Neuron (in vitro differentiated cells): ENCODE results near the gene SEPTIN8.

Experiments used
- H2AFZ ChIP-seq: one replicate; pipeline ENCODE4 v1.6.1; 2013; ENCODE audit warnings: low read depth, mild to moderate bottlenecking, inconsistent platforms, low read length, moderate library complexity
- H3K27me3 ChIP-seq: one replicate; pipeline ENCODE4 v1.6.1; 2013; ENCODE audit warnings: low read length; ENCODE audit not compliant: insufficient read depth
- H3K36me3 ChIP-seq: one replicate; pipeline ENCODE4 v1.6.1; 2013; ENCODE audit warnings: low read length; ENCODE audit not compliant: insufficient read depth
- H3K4me1 ChIP-seq: one replicate; pipeline ENCODE4 v1.6.1; 2013; ENCODE audit warnings: low read length; ENCODE audit not compliant: insufficient read depth
- H3K4me3 ChIP-seq: 2 replicates; pipeline ENCODE4 v1.5.1; 2013; ENCODE audit warnings: mild to moderate bottlenecking, low read length, moderate library complexity
- H3K9me3 ChIP-seq: one replicate; pipeline ENCODE4 v1.6.1; 2013; ENCODE audit warnings: low read length

Gene SEPTIN8

GRCh38 chr5:132817011-132817410, 40.0 kb upstream of the SEPTIN8 start:
- Histone ChIP-seq H2AFZ (no peak overlapping the region), H3K4me3 (no peak overlapping the region), H3K4me1 (peaks cover 17% of the 10 kb centered on the region), H3K36me3 (no peaks in the 10 kb centered on the region), H3K27me3 (peaks cover 50% of the 10 kb centered on the region), H3K9me3 (peaks cover 8% of the 10 kb centered on the region)

DNA sequence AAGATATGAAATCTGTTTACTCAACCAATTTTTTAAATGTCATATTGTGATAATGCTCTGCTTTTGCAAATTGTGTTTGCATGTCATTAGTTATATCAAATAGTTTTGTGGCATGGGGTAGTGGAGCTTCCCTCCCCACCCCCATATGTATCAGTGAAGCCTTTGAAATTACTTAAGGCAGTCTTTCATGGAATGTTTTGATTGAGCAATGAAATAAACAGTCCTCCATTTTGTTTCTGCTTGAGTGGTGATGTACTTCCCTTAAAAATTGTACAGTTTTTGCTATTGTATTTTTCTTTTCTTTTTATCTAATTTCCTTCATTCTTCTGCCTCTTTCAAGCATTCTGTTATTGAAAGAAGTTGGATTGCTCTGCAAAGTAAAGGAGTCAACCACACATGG, 39.5 kb upstream of the SEPTIN8 start:
- Histone ChIP-seq H2AFZ (no peak overlapping the region), H3K9me3 (peaks cover 8% of the 10 kb centered on the region), H3K27me3 (peaks cover 55% of the 10 kb centered on the region), H3K36me3 (no peaks in the 10 kb centered on the region), H3K4me1 (peaks cover 17% of the 10 kb centered on the region), H3K4me3 (no peak overlapping the region)

DNA sequence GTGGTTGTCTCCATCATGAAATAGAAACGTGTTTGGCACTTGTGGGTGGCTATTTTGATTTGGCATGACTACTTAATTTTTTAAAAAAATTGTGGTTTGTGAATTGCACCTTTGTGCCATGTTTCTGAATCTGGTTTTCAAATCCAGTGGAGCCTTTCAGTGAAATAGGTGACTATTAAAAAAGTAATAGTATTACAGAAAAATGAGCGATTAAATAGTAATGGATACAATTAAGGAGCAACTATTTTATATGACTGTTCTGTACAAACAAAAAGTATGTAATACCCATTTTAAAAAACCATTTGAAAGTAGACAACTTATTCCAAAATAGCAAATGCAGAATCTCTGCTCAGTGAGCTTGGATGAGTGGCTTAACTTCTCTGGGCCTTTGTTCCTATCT, 39.0 kb upstream of the SEPTIN8 start:
- H2AFZ ChIP-seq: no peak overlapping the region
- no peak overlapping the region for H3K4me3 ChIP-seq
- peaks cover 16% of the 10 kb centered on the region for H3K4me1 ChIP-seq
- H3K9me3 ChIP-seq: peaks cover 8% of the 10 kb centered on the region
- H3K27me3 ChIP-seq: peaks cover 60% of the 10 kb centered on the region
- no peaks in the 10 kb centered on the region for H3K36me3 ChIP-seq

DNA sequence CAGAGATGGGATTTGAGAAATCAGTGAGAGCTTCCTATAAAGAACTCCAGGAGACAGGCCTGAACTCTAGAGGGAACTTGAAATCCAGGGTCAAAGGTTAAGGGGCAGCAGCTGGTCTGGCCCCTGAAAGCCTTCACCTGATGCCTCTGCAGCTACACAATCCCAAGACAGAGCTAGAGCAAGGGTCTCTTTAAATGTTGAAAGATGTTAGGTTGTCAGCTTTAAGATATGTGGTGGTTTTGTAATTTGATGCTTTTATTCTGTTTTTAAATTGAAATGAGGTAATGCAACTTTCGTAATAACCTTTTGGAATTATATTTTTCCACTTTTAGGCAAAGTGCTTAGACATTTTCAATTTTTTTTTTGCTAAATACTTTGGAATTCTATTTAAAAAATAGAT, 38.4 kb upstream of the SEPTIN8 start:
- H3K27me3 ChIP-seq: peaks cover 64% of the 10 kb centered on the region
- H3K36me3 ChIP-seq: no peaks in the 10 kb centered on the region
- H2AFZ ChIP-seq: no peak overlapping the region
- peaks cover 8% of the 10 kb centered on the region for H3K9me3 ChIP-seq
- peaks cover 10% of the 10 kb centered on the region for H3K4me1 ChIP-seq
- H3K4me3 ChIP-seq: no peak overlapping the region

DNA sequence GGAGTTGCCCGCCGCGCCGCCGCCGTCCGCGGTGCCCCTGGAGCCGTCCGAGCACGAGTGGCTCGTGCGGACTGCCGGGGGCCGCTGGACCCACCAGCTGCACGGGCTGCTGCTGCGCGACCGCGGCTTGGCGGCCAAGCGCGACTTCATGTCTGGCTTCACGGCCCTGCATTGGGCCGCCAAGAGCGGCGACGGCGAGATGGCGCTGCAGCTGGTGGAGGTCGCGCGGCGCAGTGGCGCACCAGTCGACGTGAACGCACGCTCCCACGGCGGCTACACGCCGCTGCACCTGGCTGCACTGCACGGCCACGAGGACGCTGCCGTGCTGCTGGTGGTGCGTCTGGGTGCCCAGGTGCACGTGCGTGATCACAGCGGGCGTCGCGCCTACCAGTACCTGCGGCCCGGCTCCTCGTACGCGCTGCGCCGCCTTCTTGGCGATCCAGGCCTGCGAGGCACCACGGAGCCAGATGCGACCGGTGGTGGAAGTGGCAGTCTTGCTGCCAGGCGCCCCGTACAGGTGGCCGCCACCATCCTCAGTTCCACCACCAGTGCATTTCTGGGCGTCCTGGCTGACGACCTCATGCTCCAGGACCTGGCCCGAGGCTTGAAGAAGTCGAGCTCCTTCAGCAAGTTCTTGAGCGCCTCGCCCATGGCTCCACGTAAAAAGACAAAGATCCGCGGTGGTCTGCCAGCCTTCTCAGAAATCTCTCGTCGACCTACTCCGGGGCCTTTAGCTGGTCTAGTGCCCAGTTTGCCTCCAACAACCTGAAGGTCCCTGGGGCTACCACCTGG, 37.7 kb upstream of the SEPTIN8 start:
- Histone ChIP-seq H3K27me3 (peaks cover 64% of the 10 kb centered on the region), H2AFZ (no peak overlapping the region), H3K36me3 (no peaks in the 10 kb centered on the region), H3K4me3 (no peak overlapping the region), H3K4me1 (peaks cover 7% of the 10 kb centered on the region), H3K9me3 (peaks cover 8% of the 10 kb centered on the region)

GRCh38 chr5:132813599-132814502, 36.8 kb upstream of the SEPTIN8 start:
- peak overlapping the region; percentile 54 for H2AFZ ChIP-seq
- peaks cover 71% of the 10 kb centered on the region for H3K27me3 ChIP-seq
- peaks cover 8% of the 10 kb centered on the region for H3K9me3 ChIP-seq
- H3K4me3 ChIP-seq: no peak overlapping the region
- H3K4me1 ChIP-seq: peaks cover 7% of the 10 kb centered on the region
- no peaks in the 10 kb centered on the region for H3K36me3 ChIP-seq

DNA sequence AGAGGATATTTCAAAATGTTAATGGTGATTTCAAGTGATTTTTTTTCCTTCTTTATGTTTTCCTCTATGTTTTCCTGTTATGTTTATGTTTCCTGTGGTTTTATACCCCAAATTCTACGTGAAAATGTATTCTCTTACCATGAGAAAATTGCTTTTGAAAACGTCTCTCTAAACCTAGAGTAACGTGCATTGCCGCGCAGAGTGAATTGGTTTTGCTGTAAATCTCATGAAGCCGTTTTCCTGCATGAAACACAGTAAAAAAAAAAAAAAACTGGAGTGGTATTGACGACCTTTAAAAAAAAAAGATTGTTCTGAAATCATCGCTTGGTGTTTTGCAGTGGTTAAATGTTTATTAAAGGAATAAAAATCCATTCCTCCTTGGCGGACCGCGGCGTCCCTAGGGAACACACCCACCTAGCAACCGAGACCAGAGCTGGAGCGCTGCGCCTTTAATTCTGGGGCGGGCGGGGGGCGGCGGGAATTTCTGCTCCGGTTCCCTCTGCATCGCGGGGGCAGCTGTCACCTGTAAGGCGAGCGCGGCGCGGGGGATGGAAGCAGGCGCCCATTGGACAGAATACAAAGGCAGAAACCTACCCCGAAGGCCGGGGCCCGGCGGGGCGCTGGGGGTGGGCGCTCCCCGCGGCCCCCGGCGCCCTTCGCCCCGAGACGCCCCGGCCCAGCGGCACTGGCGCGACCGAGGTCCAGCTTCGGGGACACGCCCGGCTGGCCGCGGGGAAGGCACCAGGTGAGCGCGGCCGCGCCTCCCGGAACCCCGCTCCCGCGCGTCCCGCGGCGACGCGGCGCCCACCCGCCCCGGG, 36.0 kb upstream of the SEPTIN8 start, which contains the start of gene SOWAHA:
TSS of gene SOWAHA (plus strand) at position 522 of the 818 bp plus-strand sequence. CDS start 320 bp downstream, outside the sequence.
- Histone ChIP-seq H3K27me3 (peaks cover 71% of the 10 kb centered on the region), H3K4me3 (no peak within 1 kb of the TSS), H2AFZ (peak within 1 kb of the TSS; percentile 54), H3K4me1 (peaks cover 7% of the 10 kb centered on the region), H3K36me3 (no peaks in the 10 kb centered on the region), H3K9me3 (peaks cover 8% of the 10 kb centered on the region)

DNA sequence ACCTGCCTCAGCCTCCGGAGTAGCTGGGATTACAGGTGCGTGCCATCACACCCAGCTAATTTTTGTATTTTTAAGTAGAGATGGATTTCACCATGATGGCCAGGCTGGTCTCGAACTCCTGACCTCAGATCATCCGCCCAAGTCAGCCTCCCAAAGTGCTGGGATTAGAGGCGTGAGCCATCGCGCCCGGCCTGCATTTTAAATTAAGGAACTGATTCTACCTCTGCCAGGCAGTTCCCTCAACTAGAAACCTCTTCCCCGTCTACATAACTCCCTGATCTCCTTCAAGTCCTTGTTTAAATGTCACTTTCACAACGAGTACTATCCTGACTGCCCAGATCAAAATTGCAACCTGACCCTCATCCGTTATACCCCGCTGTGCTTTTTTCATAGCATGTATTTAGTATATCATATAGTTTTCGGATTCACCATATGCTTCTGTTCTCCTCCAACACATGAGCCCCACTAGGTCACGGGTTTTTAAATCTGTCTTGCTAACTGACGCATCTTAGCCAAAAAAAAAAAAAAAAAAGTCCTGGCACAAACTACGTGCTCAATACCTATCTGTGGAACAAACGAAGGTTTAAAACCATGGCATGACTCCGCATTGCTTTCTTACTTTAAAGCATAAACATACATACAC, 35.2 kb upstream of the SEPTIN8 start:
- Histone ChIP-seq H3K4me1 (peaks cover 7% of the 10 kb centered on the region), H3K4me3 (no peak overlapping the region), H3K27me3 (peaks cover 65% of the 10 kb centered on the region), H3K9me3 (peaks cover 8% of the 10 kb centered on the region), H3K36me3 (no peaks in the 10 kb centered on the region), H2AFZ (no peak overlapping the region)

DNA sequence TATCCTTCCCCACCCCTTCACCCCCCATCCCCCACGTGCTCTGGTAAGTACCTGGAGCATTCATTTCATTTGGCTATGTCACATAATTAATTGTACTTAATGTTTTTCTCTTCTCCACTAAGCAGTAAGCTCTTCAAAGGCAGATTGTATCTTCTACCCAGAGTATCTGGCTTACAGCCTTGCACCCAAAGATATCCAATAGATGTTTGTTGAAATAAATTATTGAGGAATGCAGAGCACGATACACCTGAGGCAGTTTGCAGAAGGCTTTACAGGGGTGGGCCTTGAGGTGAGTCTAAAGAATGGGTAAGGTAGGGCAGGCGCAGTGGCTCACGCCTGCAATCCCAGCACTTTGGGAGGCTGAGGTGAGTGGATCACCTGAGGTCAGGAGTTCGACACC, 33.6 kb upstream of the SEPTIN8 start:
- Histone ChIP-seq H3K4me1 (peaks cover 11% of the 10 kb centered on the region), H3K36me3 (no peaks in the 10 kb centered on the region), H3K4me3 (no peak overlapping the region), H3K9me3 (peaks cover 8% of the 10 kb centered on the region), H3K27me3 (peaks cover 60% of the 10 kb centered on the region), H2AFZ (no peak overlapping the region)

DNA sequence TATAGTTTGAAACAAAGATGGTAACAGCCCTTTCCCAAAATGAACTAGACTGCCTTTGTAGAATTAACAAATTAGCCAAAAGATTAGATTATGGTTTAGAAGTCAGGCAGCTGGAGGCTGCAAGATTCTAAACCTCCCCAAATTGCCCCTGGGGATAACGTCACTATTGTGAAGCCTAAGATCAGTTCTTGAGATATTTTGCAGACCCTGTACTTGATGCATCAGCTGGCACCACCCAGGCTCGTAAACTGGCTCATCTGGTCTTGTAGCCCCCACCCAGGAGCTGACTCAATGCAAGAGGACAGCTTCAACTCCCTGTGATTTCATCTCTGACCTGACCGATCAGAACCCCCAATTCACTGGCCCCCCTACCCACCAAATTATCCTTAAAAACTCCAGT, 31.8 kb upstream of the SEPTIN8 start:
- Histone ChIP-seq H3K36me3 (no peaks in the 10 kb centered on the region), H3K4me3 (no peak overlapping the region), H2AFZ (no peak overlapping the region), H3K4me1 (peaks cover 11% of the 10 kb centered on the region), H3K9me3 (no peaks in the 10 kb centered on the region), H3K27me3 (peaks cover 43% of the 10 kb centered on the region)

- H3K9me3 ChIP-seq: no peaks in the 10 kb centered on the region
- H3K4me3 ChIP-seq: no peak overlapping the region
- H3K27me3 ChIP-seq: peaks cover 39% of the 10 kb centered on the region
These were observed 31.4 kb upstream of the SEPTIN8 start for GRCh38 chr5:132808448-132808847.

GRCh38 chr5:132807163-132807838, 30.3 kb upstream of the SEPTIN8 start:
- Histone ChIP-seq H3K36me3 (no peaks in the 10 kb centered on the region), H3K4me1 (peaks cover 4% of the 10 kb centered on the region), H3K9me3 (no peaks in the 10 kb centered on the region), H3K27me3 (peaks cover 32% of the 10 kb centered on the region), H3K4me3 (no peak overlapping the region), H2AFZ (peak overlapping the region; percentile 23)

More at GRCh38 chr5:132808448-132808847, 31.4 kb upstream of the SEPTIN8 start:
- Histone ChIP-seq H3K36me3 (no peaks in the 10 kb centered on the region), H3K4me1 (peaks cover 11% of the 10 kb centered on the region), H2AFZ (no peak overlapping the region)
